Measurements from ENCODE around the gene PGLYRP2. TPM values are rescaled to one million over a fixed set of nuclear protein-coding genes. Genes with fewer than 3 reads are reported as not detected.

Gene PGLYRP2
- total and polyA plus RNA-seq, 9 of the 15 experiments (the other 6 are each of a cell fraction or from before 2014, with no cell fraction given) = not detected

GRCh38 chr19:15437355-15438123, 41.8 kb downstream of the PGLYRP2 start:
- FAIRE-seq (no peak), DNase-seq (ENCODE audit: extremely low read depth in 1 of 4, low spot score in 3 of 4) (no peak), ATAC-seq (no peak)
- Histone ChIP-seq H3K36me3 (ENCODE audit: control insufficient read depth, insufficient read depth, low read length) (no peaks in the 10 kb centered on the region), H2AFZ (ENCODE audit: low read depth, low read length) (no peak overlapping the region), H3K4me3 (no peak overlapping the region), H3K27ac (ENCODE audit: extremely low read depth, low read depth, low read length) (no peak overlapping the region), H3K9me1 (ENCODE audit: control insufficient read depth, insufficient read depth, low read length) (no peaks in the 10 kb centered on the region), H3K4me1 (replicated peaks in 1 of 2; ENCODE audit: control insufficient read depth in 2 of 2, insufficient read depth in 2 of 2, low read length in 2 of 2) (peaks cover 7 to 46% of the 10 kb centered on the region in 2 experiments), H3K79me2 (ENCODE audit: control insufficient read depth, insufficient read depth, low read length) (peaks cover 4% of the 10 kb centered on the region; the same call in 2 of the 3 replicates), H3K4me2 (ENCODE audit: insufficient read depth, low read length) (no peak overlapping the region), H3K9me3 (replicated peaks; ENCODE audit: control insufficient read depth, insufficient read depth, low read depth, low read length) (no peaks in the 10 kb centered on the region), H4K20me1 (replicated peaks; ENCODE audit: control insufficient read depth, insufficient read depth, low read length) (no peaks in the 10 kb centered on the region), H3K9ac (ENCODE audit: insufficient read depth in 1 of 2, low read depth in 2 of 2, low read length in 2 of 2) (peak overlapping the region in 1 of 2 experiments; percentile 48; a peak in 1 of 4 replicates), H3K27me3 (ENCODE audit: control insufficient read depth in 2 of 2, insufficient read depth in 2 of 2, low read length in 2 of 2) (peaks cover 14 to 33% of the 10 kb centered on the region in 2 experiments; a peak in 4 of 5 replicates)
- no TSS peak for BruUV-seq (replicated peaks)
- ChIA-PET CTCF (ENCODE audit: low intra/inter-chr PET ratio) (no interaction called here), POLR2A (interaction anchor here (1.4 to 2.3 kb wide), 3 partner anchors 8 to 18 kb away, joined by 3 to 6 read pairs (median 4); partner anchors contain the start of gene AKAP8L)
- intact Hi-C loops (cut with micrococcal nuclease) = no loop called here
- in situ Hi-C loops (cut with MboI) = no loop called here
- TF ChIP-seq, protein P1, sequence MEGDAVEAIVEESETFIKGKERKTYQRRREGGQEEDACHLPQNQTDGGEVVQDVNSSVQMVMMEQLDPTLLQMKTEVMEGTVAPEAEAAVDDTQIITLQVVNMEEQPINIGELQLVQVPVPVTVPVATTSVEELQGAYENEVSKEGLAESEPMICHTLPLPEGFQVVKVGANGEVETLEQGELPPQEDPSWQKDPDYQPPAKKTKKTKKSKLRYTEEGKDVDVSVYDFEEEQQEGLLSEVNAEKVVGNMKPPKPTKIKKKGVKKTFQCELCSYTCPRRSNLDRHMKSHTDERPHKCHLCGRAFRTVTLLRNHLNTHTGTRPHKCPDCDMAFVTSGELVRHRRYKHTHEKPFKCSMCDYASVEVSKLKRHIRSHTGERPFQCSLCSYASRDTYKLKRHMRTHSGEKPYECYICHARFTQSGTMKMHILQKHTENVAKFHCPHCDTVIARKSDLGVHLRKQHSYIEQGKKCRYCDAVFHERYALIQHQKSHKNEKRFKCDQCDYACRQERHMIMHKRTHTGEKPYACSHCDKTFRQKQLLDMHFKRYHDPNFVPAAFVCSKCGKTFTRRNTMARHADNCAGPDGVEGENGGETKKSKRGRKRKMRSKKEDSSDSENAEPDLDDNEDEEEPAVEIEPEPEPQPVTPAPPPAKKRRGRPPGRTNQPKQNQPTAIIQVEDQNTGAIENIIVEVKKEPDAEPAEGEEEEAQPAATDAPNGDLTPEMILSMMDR (IDR thresholded peaks at IDR 0.05 in 2 of 3, conservative IDR thresholded peaks at IDR 0.05 in 1 of 3; ENCODE audit: insufficient read depth in 2 of 3, low read depth in 1 of 3, low read length in 3 of 3) = peak in 1 of 3 experiments; percentile 24; a peak in 2 of 6 replicates
- no peak for TF ChIP-seq JUND (IDR thresholded peaks at IDR 0.05; ENCODE audit: borderline replicate concordance, low read depth, low read length)
- TF ChIP-seq JUND (tag; IDR thresholded peaks at IDR 0.05; ENCODE audit: borderline replicate concordance, low read depth, low read length) = no peak
- peak in 1 of 2 experiments; percentile 18; a peak in 1 of 4 replicates for TF ChIP-seq RAD21 (CRISPR knock-in tag; conservative IDR thresholded peaks at IDR 0.05 in 1 of 2, IDR thresholded peaks at IDR 0.05 in 1 of 2)
- TF ChIP-seq ZNF121 (CRISPR knock-in tag; conservative IDR thresholded peaks at IDR 0.05) = peak; percentile 97
- TF ChIP-seq, protein P2, sequence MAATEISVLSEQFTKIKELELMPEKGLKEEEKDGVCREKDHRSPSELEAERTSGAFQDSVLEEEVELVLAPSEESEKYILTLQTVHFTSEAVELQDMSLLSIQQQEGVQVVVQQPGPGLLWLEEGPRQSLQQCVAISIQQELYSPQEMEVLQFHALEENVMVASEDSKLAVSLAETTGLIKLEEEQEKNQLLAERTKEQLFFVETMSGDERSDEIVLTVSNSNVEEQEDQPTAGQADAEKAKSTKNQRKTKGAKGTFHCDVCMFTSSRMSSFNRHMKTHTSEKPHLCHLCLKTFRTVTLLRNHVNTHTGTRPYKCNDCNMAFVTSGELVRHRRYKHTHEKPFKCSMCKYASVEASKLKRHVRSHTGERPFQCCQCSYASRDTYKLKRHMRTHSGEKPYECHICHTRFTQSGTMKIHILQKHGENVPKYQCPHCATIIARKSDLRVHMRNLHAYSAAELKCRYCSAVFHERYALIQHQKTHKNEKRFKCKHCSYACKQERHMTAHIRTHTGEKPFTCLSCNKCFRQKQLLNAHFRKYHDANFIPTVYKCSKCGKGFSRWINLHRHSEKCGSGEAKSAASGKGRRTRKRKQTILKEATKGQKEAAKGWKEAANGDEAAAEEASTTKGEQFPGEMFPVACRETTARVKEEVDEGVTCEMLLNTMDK (IDR thresholded peaks at IDR 0.05; ENCODE audit: borderline replicate concordance, insufficient read depth, low read depth, low read length, poor library complexity, severe bottlenecking) = no peak
- TF ChIP-seq ZNF655 (CRISPR knock-in tag; IDR thresholded peaks at IDR 0.05) = no peak
- TF ChIP-seq NFXL1 (CRISPR knock-in tag; IDR thresholded peaks at IDR 0.05) = no peak
- TF ChIP-seq, protein P3, sequence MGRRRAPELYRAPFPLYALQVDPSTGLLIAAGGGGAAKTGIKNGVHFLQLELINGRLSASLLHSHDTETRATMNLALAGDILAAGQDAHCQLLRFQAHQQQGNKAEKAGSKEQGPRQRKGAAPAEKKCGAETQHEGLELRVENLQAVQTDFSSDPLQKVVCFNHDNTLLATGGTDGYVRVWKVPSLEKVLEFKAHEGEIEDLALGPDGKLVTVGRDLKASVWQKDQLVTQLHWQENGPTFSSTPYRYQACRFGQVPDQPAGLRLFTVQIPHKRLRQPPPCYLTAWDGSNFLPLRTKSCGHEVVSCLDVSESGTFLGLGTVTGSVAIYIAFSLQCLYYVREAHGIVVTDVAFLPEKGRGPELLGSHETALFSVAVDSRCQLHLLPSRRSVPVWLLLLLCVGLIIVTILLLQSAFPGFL (CRISPR knock-in tag; IDR thresholded peaks at IDR 0.05) = no peak
- TF ChIP-seq NCOR1 (IDR thresholded peaks at IDR 0.05) = no peak
- TF ChIP-seq FOXJ3 (CRISPR knock-in tag; IDR thresholded peaks at IDR 0.05) = no peak
- 15% methylated on average over 10 of the region's 10 CpGs for WGBS (ENCODE audit: insufficient coverage, low coverage, missing lambda C conversion rate)
